Esophagus squamous epithelium (tissue), 4 donors: Measurements from ENCODE around the gene CDK5RAP3.

Source experiments
- POLR2A ChIP-seq, 4 donors: fragments of 450-650 bp; IDR thresholded peaks; one replicate each; pipeline ENCODE4 v1.6.1; 2017; ENCODE audit warnings: antibody characterized with exemption in 4 of 4, mild to moderate bottlenecking in 4 of 4, moderate library complexity in 3 of 4
- TF ChIP-seq, protein P1 (sequence below), 6 experiments: fragments of 450-650 bp in 4 of 6; fragments of 200-600 bp in 2 of 6; sonication (generic) in 2 of 6; IDR thresholded peaks; one replicate each; pipeline ENCODE4 v1.5.1; 2016 to 2019; ENCODE audit warnings: antibody characterized with exemption in 6 of 6, mild to moderate bottlenecking in 4 of 6, moderate library complexity in 4 of 6

DNA sequence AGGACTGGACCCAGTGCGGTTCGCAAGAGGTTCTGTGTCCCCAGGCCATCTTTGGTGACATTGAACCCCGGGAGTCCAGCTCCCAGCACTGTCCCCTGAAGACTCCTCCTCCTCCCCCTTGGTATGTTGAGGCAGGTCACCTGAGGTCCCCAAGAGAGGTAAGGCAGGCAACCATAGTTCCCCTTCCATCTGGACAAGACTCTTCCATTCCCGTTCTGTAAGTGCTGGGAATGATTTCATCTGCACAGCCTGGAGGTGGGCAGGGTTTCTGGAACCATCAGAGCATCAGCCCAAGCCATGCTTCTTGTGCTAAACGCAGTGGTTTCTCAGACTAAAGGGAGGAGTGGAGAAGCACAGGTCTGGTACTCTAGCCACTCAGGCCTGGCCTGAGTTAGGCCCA lies 41.7 kb downstream of the CDK5RAP3 start:
- TF ChIP-seq, protein P1, sequence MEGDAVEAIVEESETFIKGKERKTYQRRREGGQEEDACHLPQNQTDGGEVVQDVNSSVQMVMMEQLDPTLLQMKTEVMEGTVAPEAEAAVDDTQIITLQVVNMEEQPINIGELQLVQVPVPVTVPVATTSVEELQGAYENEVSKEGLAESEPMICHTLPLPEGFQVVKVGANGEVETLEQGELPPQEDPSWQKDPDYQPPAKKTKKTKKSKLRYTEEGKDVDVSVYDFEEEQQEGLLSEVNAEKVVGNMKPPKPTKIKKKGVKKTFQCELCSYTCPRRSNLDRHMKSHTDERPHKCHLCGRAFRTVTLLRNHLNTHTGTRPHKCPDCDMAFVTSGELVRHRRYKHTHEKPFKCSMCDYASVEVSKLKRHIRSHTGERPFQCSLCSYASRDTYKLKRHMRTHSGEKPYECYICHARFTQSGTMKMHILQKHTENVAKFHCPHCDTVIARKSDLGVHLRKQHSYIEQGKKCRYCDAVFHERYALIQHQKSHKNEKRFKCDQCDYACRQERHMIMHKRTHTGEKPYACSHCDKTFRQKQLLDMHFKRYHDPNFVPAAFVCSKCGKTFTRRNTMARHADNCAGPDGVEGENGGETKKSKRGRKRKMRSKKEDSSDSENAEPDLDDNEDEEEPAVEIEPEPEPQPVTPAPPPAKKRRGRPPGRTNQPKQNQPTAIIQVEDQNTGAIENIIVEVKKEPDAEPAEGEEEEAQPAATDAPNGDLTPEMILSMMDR (IDR thresholded peaks at IDR 0.05): no peak
- no peak for TF ChIP-seq POLR2A (IDR thresholded peaks at IDR 0.05)
